Measurements from ENCODE around the gene OXSR1. TPM values are rescaled to one million over a fixed set of nuclear protein-coding genes. Genes with fewer than 3 reads are reported as not detected.

The OXSR1 gene
- total RNA-seq, 4 donors from 2014 or later: 12.9 to 45.6 (median 39.5) TPM

- TF ChIP-seq POLR2A (IDR thresholded peaks at IDR 0.05): no peak
- no peak for TF ChIP-seq CTCF (IDR thresholded peaks at IDR 0.05)
Observed at GRCh38 chr3:38137615-38138348, 27.6 kb upstream of the OXSR1 start.

GRCh38 chr3:38138349-38139190 lies 26.8 kb upstream of the OXSR1 start, which contains the start of gene MYD88:
MYD88 (plus strand) TSS chr3:38138661; CDS start chr3:38138701, 40 bp downstream.
- no peaks in the 10 kb centered on the region for H3K36me3 ChIP-seq
- peak; percentile 74 to 77 for DNase-seq
- peak within 1 kb of the TSS; percentile 46 to 76 for H3K4me3 ChIP-seq
- TF ChIP-seq POLR2A (IDR thresholded peaks at IDR 0.05) (peak; percentile 55 to 56), CTCF (IDR thresholded peaks at IDR 0.05) (peak in 2 of 4 experiments; percentile 2 to 13)
- intact Hi-C loops (cut with DNase I; ENCODE audit: low total_unique reads): no loop called here
- no peaks in the 10 kb centered on the region for H3K4me1 ChIP-seq
- H3K27me3 ChIP-seq: no peaks in the 10 kb centered on the region
- peak within 1 kb of the TSS; percentile 89 to 92 for H3K27ac ChIP-seq
- H3K9me3 ChIP-seq: no peaks in the 10 kb centered on the region

More at GRCh38 chr3:38137615-38138348, 27.6 kb upstream of the OXSR1 start:
- H3K4me1 ChIP-seq: no peaks in the 10 kb centered on the region
- intact Hi-C loops (cut with DNase I; ENCODE audit: low total_unique reads): no loop called here
- peak overlapping the region; percentile 89 to 92 for H3K27ac ChIP-seq
- no peaks in the 10 kb centered on the region for H3K27me3 ChIP-seq
- DNase-seq: peak in 1 of 2 donors; percentile 38
- H3K4me3 ChIP-seq: peak overlapping the region; percentile 46 to 76
- H3K9me3 ChIP-seq: no peaks in the 10 kb centered on the region
- no peaks in the 10 kb centered on the region for H3K36me3 ChIP-seq

GRCh38 chr3:38139191-38139590 lies 26.1 kb upstream of the OXSR1 start:
- H3K4me1 ChIP-seq: no peaks in the 10 kb centered on the region
- DNase-seq: no peak
- peak overlapping the region; percentile 89 to 92 for H3K27ac ChIP-seq
- H3K27me3 ChIP-seq: no peaks in the 10 kb centered on the region
- peak overlapping the region; percentile 46 to 76 for H3K4me3 ChIP-seq
- no peaks in the 10 kb centered on the region for H3K36me3 ChIP-seq
- intact Hi-C loops (cut with DNase I; ENCODE audit: low total_unique reads): no loop called here
- TF ChIP-seq POLR2A (IDR thresholded peaks at IDR 0.05) (no peak), CTCF (IDR thresholded peaks at IDR 0.05) (no peak)
- H3K9me3 ChIP-seq: no peaks in the 10 kb centered on the region

- DNase-seq: no peak
- intact Hi-C loops (cut with DNase I; ENCODE audit: low total_unique reads): no loop called here
Observed at GRCh38 chr3:38139652-38140051, 25.7 kb upstream of the OXSR1 start.

More at GRCh38 chr3:38139652-38140051, 25.7 kb upstream of the OXSR1 start:
- no peaks in the 10 kb centered on the region for H3K27me3 ChIP-seq
- peak overlapping the region; percentile 89 to 92 for H3K27ac ChIP-seq
- H3K9me3 ChIP-seq: no peaks in the 10 kb centered on the region
- peak overlapping the region; percentile 46 to 76 for H3K4me3 ChIP-seq
- no peak for TF ChIP-seq CTCF (IDR thresholded peaks at IDR 0.05)
- TF ChIP-seq POLR2A (IDR thresholded peaks at IDR 0.05): no peak
- no peaks in the 10 kb centered on the region for H3K4me1 ChIP-seq
- no peaks in the 10 kb centered on the region for H3K36me3 ChIP-seq

Data from uterus (tissue), 4 donors.